CMK (cell line): ENCODE results near the gene SPAM1.
"Not testable (repeated sequence)": the region's sequence is repeated elsewhere in the genome, so short reads cannot be mapped to it uniquely, and the experiment has no call there.

Experiments
- DNase-seq: peaks from one replicate; pipeline ENCODE4 v3.0.0-alpha.2; 2010; ENCODE audit warnings: low read depth

Gene SPAM1

GRCh38 chr7:123924941-123925340 lies at the start of gene SPAM1:
TSS of gene SPAM1 (plus strand) at chr7:123925241. CDS start at chr7:123953571, 28,330 bp downstream.
- no peak for DNase-seq

GRCh38 chr7:123876557-123877256 lies 48.3 kb upstream of the SPAM1 start:
- no peak for DNase-seq

- DNase-seq = no peak
Observed at GRCh38 chr7:123879628-123880027, 45.4 kb upstream of the SPAM1 start.

- DNase-seq = no peak
Observed at GRCh38 chr7:123881300-123881699, 43.7 kb upstream of the SPAM1 start.

GRCh38 chr7:123883154-123883553 lies 41.9 kb upstream of the SPAM1 start:
- no peak for DNase-seq

GRCh38 chr7:123888192-123888591 lies 36.8 kb upstream of the SPAM1 start:
- DNase-seq = no peak

- not testable (repeated sequence) for DNase-seq
Observed at GRCh38 chr7:123894753-123895152, 30.3 kb upstream of the SPAM1 start.

- DNase-seq = no peak
Observed at GRCh38 chr7:123901101-123901500, 23.9 kb upstream of the SPAM1 start.

- DNase-seq = no peak
Observed at GRCh38 chr7:123905714-123906113, 19.3 kb upstream of the SPAM1 start.

- no peak for DNase-seq
Observed at GRCh38 chr7:123916240-123916724, 8.8 kb upstream of the SPAM1 start.

- DNase-seq = no peak
Observed at GRCh38 chr7:123917878-123918277, 7.2 kb upstream of the SPAM1 start.

- DNase-seq = no peak
Observed at GRCh38 chr7:123918309-123918708, 6.7 kb upstream of the SPAM1 start.

GRCh38 chr7:123923599-123923998 lies 1.4 kb upstream of the SPAM1 start:
- DNase-seq = no peak

- DNase-seq = no peak
Observed at GRCh38 chr7:123929107-123929506, 4.1 kb downstream of the SPAM1 start.

- DNase-seq = no peak
Observed at GRCh38 chr7:123929655-123930054, 4.6 kb downstream of the SPAM1 start.

GRCh38 chr7:123935436-123936381 lies 10.7 kb downstream of the SPAM1 start:
- DNase-seq = no peak

- DNase-seq = no peak
Observed at GRCh38 chr7:123936388-123936787, 11.3 kb downstream of the SPAM1 start.

- DNase-seq = no peak
Observed at GRCh38 chr7:123939784-123940183, 14.7 kb downstream of the SPAM1 start.

- DNase-seq = no peak
Observed at GRCh38 chr7:123941391-123942180, 16.5 kb downstream of the SPAM1 start.

GRCh38 chr7:123944395-123944794 lies 19.4 kb downstream of the SPAM1 start:
- no peak for DNase-seq

GRCh38 chr7:123945938-123946337 lies 20.9 kb downstream of the SPAM1 start:
- DNase-seq = no peak

GRCh38 chr7:123948136-123948535 lies 23.1 kb downstream of the SPAM1 start:
- DNase-seq = no peak
